Frontal cortex (tissue), 4 donors: ENCODE data around the gene RLF. TPM values are rescaled to one million over a fixed set of nuclear protein-coding genes. Genes with fewer than 3 reads are reported as not detected.
A peak's percentile ranks its signal among the peaks of the same experiment; 100 is the strongest.

Experiments used
- DNase-seq, 2 donors: peaks; one replicate each; pipeline ENCODE4 v3.0.0; 2012; ENCODE audit warnings: low spot score in 2 of 2
- FAIRE-seq: peaks from 2 replicates; lab custom pipeline; 2012; peaks lifted over from hg19 to GRCh38; lab: Jason Lieb, UNC
- total RNA-seq: library from RNA; depleted of rRNA; stranded (reverse); fragments of >200 nt; gene quantifications from one replicate; pipeline ENCODE4 v1.2.3, GENCODE V29; 2014
- donor health status: control.
- donor health status: control.
- donor health status: control.

The RLF gene, protein sequence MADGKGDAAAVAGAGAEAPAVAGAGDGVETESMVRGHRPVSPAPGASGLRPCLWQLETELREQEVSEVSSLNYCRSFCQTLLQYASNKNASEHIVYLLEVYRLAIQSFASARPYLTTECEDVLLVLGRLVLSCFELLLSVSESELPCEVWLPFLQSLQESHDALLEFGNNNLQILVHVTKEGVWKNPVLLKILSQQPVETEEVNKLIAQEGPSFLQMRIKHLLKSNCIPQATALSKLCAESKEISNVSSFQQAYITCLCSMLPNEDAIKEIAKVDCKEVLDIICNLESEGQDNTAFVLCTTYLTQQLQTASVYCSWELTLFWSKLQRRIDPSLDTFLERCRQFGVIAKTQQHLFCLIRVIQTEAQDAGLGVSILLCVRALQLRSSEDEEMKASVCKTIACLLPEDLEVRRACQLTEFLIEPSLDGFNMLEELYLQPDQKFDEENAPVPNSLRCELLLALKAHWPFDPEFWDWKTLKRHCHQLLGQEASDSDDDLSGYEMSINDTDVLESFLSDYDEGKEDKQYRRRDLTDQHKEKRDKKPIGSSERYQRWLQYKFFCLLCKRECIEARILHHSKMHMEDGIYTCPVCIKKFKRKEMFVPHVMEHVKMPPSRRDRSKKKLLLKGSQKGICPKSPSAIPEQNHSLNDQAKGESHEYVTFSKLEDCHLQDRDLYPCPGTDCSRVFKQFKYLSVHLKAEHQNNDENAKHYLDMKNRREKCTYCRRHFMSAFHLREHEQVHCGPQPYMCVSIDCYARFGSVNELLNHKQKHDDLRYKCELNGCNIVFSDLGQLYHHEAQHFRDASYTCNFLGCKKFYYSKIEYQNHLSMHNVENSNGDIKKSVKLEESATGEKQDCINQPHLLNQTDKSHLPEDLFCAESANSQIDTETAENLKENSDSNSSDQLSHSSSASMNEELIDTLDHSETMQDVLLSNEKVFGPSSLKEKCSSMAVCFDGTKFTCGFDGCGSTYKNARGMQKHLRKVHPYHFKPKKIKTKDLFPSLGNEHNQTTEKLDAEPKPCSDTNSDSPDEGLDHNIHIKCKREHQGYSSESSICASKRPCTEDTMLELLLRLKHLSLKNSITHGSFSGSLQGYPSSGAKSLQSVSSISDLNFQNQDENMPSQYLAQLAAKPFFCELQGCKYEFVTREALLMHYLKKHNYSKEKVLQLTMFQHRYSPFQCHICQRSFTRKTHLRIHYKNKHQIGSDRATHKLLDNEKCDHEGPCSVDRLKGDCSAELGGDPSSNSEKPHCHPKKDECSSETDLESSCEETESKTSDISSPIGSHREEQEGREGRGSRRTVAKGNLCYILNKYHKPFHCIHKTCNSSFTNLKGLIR (N-terminal part only)
- 106 TPM for total RNA-seq

DNA sequence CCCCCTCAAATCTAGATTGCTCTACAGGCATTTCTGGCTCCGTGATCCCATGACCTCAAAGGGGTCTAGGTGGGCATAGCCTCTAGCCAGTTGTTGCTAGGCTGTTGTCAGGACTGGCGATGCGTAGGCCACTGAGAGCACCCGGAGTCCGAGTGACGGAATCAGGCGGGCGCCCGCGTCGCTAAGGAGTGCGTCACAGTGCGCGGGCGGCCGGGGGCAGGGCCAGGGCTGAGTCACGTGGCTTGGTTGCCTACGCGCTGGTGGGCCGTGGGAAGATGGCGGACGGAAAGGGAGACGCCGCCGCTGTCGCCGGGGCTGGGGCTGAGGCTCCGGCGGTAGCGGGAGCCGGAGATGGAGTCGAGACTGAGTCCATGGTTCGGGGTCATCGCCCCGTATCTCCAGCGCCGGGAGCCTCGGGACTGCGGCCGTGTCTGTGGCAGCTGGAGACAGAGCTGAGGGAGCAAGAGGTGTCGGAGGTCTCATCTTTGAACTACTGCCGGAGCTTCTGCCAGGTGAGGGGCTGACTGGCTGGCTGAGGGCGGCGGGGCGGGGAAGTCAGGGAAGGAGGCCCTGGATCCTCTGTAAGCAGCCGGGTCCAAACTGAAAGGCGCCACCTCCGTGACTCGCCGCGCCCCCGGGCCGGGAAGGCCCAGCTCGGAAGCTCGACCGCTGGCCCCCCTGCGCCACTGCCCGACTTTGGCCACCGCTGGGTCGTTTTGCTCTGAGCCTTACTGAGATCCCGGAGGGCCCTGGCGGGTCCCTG lies at the start of gene RLF:
TSS of gene RLF (plus strand) at position 263 of the 763 bp plus-strand sequence. CDS start at position 276, 13 bp downstream.
- no peak for FAIRE-seq

DNA sequence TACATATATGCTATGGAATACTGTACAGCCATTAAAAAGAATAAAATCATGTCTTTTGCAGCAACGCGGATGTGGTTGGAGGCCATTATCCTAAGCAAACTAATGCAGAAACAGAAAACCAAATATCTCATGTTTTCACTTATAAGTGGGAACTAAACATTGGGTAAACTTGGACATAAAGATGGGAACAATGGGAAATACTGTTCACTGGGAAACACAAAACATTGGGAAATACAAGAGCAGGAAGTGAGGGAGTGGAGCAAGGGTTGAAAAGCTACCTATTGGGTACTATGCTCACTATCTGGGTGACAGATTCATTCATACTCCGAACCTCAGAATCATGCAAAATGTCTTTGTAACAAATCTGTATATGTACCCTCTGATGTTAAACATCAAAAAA lies 46.8 kb upstream of the RLF start:
- no peak for FAIRE-seq
- no peak for DNase-seq

More for the DNA sequence above, at the start of gene RLF:
- peak; percentile 90 to 91 for DNase-seq

DNA sequence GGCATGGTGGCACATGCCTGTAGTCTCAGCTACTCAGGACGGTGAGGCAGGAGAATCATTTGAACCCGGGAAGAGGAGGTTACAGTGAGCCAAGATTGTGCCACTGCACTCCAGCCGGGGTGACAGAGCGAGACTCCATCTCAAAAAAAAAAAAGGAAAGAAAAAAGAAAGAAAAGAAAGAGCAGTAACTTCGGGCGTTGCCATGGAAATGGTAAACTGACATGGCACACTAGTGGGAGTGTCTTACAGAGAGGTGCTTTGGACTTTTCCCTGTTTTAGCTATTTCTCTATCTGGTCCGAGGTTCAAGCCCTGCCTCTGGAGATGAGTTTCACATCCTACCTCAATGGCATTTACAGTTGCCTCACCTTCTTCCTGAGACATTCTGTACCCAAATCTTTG lies 41.1 kb upstream of the RLF start:
- FAIRE-seq (no peak), DNase-seq (no peak)

DNA sequence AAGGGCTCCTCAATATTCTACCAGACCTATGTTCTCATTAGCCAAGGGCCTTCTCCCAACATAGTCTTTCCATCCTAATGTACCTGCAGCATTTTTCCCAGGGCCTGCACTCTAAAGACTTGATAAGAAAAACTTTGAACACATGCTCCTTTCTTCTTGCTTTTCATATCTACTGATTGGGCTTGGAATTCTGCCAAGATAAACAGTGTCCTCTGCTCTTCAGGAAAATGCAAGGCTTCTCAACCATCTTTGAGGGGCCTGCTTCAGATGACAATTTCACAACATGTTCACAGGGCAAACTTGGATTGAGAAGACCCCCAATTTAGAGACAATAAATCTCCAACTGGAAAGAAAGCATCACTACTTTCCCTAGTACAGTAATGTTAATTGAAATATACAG lies 38.3 kb upstream of the RLF start:
- FAIRE-seq (no peak), DNase-seq (no peak)

DNA sequence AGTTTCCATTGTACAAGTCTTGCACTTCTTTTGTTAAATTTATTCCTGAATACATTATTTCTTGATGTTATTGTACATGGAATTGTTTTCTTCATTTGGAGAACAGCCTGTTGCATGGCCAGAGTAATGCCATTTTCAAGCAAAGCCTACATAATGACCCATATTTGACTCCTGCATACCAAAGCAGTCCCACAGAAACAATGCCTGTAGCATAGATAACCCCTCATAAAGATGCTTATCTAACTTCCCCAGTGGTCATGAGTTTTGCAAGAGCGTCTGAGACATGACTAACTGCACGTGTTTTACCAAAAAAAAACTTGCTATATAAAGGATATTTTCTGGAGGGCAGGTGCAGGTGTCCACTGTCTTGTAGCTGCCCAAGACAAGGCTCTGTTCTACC lies 30.3 kb upstream of the RLF start:
- no peak for FAIRE-seq

DNA sequence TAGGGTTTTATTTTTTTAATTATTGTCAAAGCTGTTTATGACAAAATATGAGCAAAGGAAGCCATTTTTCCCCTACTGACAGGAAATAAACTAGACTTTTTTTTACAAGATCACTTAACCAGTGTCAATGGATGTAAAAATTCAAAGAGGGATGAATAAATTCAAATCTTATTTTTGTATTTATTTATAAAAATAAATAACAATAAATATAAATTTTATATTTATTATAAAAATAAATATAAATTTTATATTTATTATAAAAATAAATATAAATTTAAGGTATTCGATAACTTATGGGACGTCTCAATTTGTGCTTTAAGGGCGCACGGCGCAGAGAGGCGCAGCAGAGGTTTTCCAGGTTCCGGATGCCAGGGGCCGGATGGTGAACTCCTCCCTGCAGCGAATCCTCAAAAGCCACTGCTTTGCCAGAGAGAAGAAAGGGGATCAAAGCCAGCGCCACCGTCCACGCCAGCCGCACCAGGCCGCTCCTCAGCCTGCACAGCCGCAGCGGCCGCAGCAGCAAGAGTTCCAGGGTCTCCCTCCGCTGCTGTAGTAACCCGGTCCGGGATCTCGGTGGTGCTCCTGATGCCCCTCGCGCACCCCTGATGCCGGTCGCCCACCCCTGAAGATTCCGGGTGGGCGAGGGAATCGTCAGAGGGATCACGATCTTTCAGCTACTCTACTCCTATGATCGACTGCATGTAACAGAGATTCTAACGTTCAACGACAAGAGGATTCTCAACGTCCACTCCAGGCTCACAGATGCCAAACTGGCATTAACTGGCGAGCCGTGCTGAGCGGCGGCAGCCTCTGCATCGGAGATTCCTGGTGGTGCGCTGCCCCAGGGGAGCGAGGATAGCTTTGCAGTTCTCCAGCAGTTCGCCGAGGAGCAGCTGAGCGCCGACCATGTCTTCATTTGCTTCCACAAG lies 28.5 kb upstream of the RLF start:
- DNase-seq: peak in 1 of 2 donors; percentile 12
- FAIRE-seq: peak; percentile 49

More for the DNA sequence above, 30.3 kb upstream of the RLF start:
- no peak for DNase-seq

DNA sequence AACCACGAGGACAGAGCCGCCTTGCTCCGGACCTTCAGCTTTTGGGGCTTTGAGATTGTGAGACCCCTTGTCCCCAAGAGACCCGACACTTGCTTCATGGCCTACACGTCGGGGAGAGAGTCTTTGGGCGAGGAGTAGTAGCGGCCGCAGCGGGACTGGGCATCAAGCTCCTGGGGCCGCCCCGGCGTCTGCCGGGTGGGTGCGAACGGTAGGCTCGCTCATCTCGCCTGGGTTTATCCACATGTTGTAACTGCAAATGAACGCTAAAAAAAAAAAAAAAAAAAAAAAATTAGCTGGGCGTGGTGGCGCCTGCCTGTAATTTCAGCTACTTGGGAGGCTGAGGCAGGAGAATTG lies 27.9 kb upstream of the RLF start:
- DNase-seq (no peak), FAIRE-seq (no peak)

DNA sequence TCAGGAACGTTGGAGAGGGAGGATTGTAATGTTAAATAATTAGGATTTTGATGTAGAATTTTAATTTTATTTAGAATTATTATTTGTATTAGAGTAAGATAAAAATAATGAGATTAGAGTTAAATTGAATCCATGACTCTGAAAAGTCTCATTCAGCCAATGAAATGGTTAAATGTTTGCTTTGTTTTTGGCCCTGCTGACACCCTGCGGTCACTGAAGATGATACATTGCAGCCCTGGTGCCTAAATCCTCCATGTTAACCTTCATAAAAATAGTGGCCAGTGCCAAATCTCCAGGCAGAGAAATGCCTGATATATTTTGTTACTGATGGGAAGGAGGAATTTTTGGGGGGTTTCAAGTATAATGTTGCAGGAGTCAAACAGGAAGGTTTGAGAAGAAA lies 27.3 kb upstream of the RLF start:
- FAIRE-seq (no peak), DNase-seq (no peak)

DNA sequence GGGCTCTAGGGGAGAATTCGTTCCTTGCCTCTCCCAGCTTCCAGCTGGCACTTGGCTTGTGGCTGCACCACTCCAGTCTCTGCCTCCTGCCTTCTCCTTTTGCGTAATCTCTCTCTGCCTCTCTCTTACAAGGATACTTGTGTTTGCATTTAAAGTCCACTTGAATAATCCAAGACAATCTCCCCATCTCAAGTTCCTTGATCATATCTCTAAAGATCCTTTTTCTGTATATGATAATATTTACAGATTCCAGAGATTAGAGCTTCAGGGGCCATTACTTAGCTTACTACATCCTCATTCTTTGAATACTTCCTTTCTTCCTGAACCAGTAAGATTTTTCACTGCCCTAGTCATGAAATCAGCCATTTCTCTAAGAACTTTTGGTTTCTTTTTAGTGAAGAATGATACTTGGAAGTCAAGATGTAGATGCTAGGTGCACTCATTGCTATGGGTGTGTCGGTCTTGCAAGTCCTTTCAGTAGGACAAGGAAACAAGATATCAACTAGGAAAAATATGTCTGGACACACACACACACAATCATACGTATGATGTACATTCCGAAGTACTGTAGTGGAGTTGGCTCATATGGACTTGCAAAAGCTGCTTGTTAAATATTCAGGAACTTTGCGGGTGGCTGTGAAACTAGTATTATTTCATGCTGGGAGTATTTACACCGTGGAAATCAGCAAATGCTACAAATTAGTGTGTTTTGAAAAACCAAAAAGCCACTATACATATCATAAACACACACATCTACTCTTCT lies 20.8 kb upstream of the RLF start:
- DNase-seq (no peak), FAIRE-seq (no peak)

DNA sequence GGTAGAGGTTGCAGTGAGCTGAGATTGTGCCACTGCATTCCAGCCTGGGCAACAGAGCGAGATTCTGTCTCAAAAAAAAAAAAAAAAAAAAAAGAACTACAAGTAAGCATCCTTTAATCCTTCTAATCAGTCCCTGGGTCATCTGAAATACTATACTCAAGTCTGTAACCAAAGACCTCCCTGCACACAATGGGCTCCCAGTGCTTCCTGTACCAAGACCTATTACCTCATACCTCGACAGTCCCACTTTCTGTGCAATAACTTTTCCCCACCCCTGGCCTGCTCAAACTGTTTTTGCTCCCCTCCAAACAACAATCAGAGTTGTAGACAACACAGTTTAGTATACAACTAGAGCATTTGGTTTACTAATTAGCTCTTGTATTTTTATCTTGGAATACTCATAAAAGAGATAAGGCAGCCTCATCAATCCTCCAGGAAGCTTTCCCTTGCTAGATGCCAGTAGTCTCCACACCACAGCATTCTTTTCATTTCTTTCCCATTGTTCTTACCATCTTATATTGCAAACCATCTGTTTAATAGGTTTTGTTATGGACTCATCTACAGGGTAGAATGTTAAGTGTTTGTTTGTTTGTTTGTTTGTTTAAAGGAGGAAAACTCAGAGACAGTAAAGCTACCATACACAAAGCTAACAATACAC lies 19.2 kb upstream of the RLF start:
- no peak for FAIRE-seq
- DNase-seq: no peak

DNA sequence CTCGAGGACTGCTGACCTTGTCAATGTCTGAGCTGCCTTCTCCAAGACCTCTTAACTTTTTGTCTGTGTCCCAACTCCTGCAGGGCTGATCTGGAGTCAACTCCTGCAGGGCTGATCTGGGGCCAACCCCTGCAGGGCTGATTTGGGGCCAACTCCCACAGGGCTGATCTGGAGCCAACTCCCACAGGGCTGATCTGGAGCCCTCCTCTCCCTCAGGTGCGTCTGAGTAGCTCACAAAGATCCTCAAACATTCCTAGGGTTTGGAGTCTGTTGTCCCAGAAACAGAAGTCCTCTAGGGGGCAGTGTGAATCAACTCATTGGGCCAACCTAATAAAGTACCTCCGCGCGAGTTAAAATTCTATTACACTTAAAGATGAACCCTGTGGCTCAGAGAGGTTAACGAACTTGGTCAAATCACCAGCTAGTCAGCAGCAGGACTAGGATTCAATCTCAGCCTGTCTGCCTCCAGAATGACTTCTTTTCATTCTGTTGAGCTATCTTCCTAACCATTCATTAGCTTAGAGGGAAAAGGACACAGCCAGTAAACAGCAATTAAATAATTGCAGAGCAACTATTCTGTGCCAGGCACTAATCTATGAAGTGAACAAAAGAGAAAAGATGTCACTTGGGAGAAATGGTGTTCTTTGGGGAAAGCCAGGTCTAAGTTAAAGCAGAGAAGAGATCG lies 17.2 kb upstream of the RLF start:
- DNase-seq (peak in 1 of 2 donors; percentile 31), FAIRE-seq (no peak)

DNA sequence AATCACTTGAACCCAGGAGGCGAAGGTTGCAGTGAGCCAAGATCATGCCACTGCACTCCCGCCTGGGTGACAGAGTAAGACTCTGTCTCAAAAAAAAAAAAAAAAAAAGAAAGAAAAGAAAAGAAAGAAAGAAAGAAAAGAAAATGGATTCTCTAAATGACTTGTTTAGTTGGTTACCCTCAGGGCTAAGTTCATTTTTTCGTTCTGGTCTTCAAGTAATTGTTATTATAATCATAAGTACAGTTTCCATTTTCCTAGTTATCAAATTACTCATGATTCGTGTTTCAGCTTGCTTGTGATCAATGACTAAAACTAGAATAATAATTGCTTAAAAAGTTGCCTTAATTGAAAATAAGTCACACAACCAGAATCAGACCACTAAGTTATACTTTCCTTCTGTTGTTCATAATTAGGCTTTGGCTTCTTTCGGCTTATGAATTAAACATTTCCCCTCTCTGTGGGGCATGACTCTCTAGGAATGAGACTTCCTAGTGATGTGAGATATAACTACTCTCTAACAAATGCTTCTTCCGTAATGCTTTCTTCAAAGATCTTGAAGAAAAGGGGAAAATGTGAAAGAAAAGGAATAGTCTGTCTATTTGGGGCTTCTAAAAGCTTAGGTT lies 9.6 kb upstream of the RLF start:
- no peak for DNase-seq
- no peak for FAIRE-seq

DNA sequence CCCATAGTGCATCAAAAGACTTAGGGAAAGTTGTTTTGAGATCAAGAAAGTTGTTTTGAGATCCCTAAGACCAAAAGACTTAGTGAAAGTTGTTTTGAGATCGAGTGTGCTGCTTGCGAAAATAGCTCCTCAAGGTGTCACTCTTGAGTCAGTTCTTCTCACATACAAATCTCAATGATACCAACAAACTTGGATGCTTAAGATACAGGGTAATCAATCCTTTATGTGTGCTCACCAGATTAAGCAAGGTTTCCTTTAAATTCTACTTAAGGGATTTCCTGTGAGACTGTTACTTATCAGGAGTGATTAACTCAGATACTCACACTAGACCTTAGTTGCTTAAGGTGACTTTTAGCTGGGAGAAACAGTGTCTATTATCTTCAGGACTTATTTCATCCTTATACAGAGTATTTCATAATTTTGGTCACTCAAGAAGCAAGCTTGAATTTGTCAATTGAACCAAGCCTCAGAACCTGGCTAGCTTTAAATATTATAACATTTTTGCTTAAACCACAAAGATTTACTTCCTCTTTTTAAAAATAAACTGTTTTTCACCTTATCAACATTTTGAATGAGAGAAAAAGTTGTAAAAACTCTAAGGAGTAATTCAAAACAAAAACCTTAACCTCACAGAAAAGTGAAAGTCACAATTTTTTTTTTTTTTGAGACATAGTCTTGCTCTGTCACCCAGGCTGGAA lies 8.0 kb upstream of the RLF start:
- peak in 1 of 2 donors; percentile 23 for DNase-seq
- peak; percentile 40 for FAIRE-seq

DNA sequence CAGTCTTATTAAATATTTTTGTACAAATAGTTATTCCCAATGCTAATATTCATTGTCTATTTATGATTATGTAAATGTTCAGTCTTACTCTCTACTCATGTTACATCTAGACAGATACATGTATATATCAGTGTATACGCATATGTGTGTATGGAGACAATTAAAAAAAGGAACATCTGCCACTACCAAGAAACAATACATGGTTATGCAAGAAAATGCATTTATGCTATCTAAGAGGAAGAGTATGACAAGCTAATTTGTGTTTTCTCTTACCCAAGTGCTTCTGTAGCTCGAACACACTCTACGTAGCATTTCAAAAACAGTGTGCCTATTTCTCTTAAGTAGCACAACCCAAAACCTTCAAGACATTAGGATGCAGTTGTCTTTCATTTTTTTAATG lies 6.1 kb upstream of the RLF start:
- FAIRE-seq (no peak), DNase-seq (no peak)

DNA sequence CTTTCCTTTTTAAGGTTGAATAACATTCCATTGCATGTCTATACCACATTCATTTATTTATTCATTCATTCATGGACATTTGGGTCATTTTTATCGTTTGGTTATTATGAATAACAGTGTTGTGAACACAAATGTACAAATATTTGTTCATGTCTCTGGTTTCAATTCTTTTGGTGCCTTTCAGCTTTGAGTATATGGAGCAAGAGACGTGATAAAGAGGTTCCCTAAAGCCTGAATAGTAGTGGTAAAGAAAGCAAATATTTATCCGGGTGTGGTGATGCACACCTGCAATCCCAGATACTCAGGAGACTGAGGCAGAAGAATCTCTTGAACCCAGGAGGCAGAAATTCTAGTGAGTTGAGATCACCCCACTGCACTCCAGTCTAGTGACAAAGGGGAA lies 5.3 kb upstream of the RLF start:
- DNase-seq (no peak), FAIRE-seq (no peak)

DNA sequence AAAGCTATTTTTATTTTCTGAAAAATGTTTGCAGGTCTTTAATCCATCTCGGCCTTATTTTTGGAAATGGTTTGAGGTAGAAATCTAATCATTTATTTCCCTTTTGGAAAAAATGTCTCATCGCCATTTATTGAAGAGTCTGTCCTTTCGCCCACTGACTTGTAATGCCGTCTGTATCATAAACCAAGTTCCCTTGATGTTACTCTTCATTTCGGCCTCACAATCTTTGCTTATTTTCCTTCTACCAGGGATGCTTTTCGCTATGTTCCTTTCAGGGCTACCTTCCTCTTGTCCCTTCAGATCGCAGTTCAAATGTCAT lies 422 bp upstream of the RLF start:
- FAIRE-seq (no peak), DNase-seq (no peak)
